Spleen (tissue), 11 donors: ENCODE data around the gene QRFP. TPM values are rescaled to one million over a fixed set of nuclear protein-coding genes. Genes with fewer than 3 reads are reported as not detected.
A peak's percentile ranks its signal among the peaks of the same experiment; 100 is the strongest.

Source experiments
- DNase-seq: peaks from one replicate; pipeline ENCODE4 v3.0.0-alpha.2; 2020
- H3K27ac ChIP-seq, 8 donors: fragments of 200-600 bp; sonication (generic) in 7 of 8; 1 replicate in 4 of 8; 2 replicates in 4 of 8; pipeline versions ENCODE4 v1.5.0 to v1.8.0; 2016 to 2021; ENCODE audit warnings: inconsistent platforms in 4 of 8, mild to moderate bottlenecking in 4 of 8, moderate library complexity in 1 of 8
- H3K27me3 ChIP-seq, 7 donors: fragments of 200-600 bp; sonication (generic) in 6 of 7; replicated peaks in 1 of 7; 1 replicate in 4 of 7; 2 replicates in 3 of 7; pipeline versions ENCODE4 v1.5.0 to v1.8.0; 2016 to 2021; ENCODE audit warnings: inconsistent platforms in 3 of 7, mild to moderate bottlenecking in 1 of 7
- H3K36me3 ChIP-seq, 6 donors: fragments of 200-600 bp; sonication (generic) in 5 of 6; 1 replicate in 4 of 6; 2 replicates in 2 of 6; pipeline versions ENCODE4 v1.5.0 to v1.8.0; 2016 to 2021; ENCODE audit warnings: inconsistent platforms in 2 of 6
- H3K4me1 ChIP-seq, 6 donors: fragments of 200-600 bp; sonication (generic) in 5 of 6; 1 replicate in 3 of 6; 2 replicates in 3 of 6; pipeline versions ENCODE4 v1.5.0 to v1.8.0; 2016 to 2021; ENCODE audit warnings: inconsistent platforms in 3 of 6
- H3K4me3 ChIP-seq, 8 donors: fragments of 200-600 bp; sonication (generic) in 7 of 8; 1 replicate in 4 of 8; 2 replicates in 4 of 8; pipeline versions ENCODE4 v1.5.0 to v1.8.0; 2016 to 2021; ENCODE audit warnings: inconsistent platforms in 4 of 8, mild to moderate bottlenecking in 4 of 8, moderate library complexity in 2 of 8
- H3K9me3 ChIP-seq, 8 donors: fragments of 200-600 bp; sonication (generic) in 7 of 8; 1 replicate in 4 of 8; 2 replicates in 4 of 8; pipeline versions ENCODE4 v1.5.0 to v1.8.0; 2016 to 2021; ENCODE audit warnings: inconsistent platforms in 4 of 8
- POLR2A ChIP-seq, 3 donors: fragments of 450-650 bp; IDR thresholded peaks; one replicate each; pipeline ENCODE4 v1.5.1; 2017; ENCODE audit warnings: antibody characterized with exemption in 3 of 3, mild to moderate bottlenecking in 1 of 3
- POLR2AphosphoS5 ChIP-seq, 3 donors: sonication (generic); formaldehyde crosslinking; IDR thresholded peaks; one replicate each; pipeline ENCODE4 v1.5.1; 2017; ENCODE audit warnings: antibody characterized with exemption in 3 of 3
- WGBS, 5 donors: extraction: QIAGEN DNeasy Blood & Tissue Kit in 3 of 5; methylation state at CpG; one replicate each; pipeline versions ENCODE4 v1.1.5 to v1.1.7; 2013 to 2018; 5-methylcytosine and 5-hydroxymethylcytosine counted together
- intact Hi-C: fragments of 100-400 bp; cut with DNase I; formaldehyde crosslinking; loops from one replicate; pipeline ENCODE4 v1.15.0; 2023; ENCODE audit warnings: low total_unique reads
- polyA plus RNA-seq, 3 donors: library from polyadenylated mRNA; stranded (reverse); fragments of 200-250 nt; gene quantifications; one replicate each; pipeline ENCODE4 v1.2.1, GENCODE V29; 2013
- total RNA-seq, 7 donors: library from RNA; depleted of rRNA in 3 of 7; stranded (reverse); fragments of >200 nt in 3 of 7; fragmentation: NEBNext Ultra II Directional in 4 of 7; extraction: Animal tissue kit (Norgen Biotek cat#: 25700) in 4 of 7; gene quantifications; one replicate each; pipeline versions ENCODE4 v1.1.0 to v1.2.1, GENCODE V29; 2016 to 2021
- TF ChIP-seq, protein P1 (sequence below), 11 experiments: fragments of 200-600 bp in 7 of 11; fragments of 450-650 bp in 4 of 11; sonication (generic) in 4 of 11; IDR thresholded peaks in 8 of 11; conservative IDR thresholded peaks in 3 of 11; 1 replicate in 7 of 11; 2 replicates in 4 of 11; pipeline versions ENCODE4 v1.4.0 to v1.8.0; 2016 to 2021; ENCODE audit warnings: antibody characterized with exemption in 11 of 11, inconsistent platforms in 4 of 11, mild to moderate bottlenecking in 1 of 11
- donor health status: healthy with polysubstance abuse.
- donor health status: DM: no; HTN: no; CAD: no; lungs with moderate emphysema.
- donor health status: DM: no; HTN: no; CAD: no.
- donor health status: Bipolar disorder and iron deficiency.
- donor health status: healthy.
- donor health status: DM: no; HTN: no; CAD: no.
- donor health status: DM: yes; HTN: yes; CAD: no.

Gene QRFP
- total and polyA plus RNA-seq, 10 donors: 0.13 to 0.16 TPM; not detected in 8

DNA sequence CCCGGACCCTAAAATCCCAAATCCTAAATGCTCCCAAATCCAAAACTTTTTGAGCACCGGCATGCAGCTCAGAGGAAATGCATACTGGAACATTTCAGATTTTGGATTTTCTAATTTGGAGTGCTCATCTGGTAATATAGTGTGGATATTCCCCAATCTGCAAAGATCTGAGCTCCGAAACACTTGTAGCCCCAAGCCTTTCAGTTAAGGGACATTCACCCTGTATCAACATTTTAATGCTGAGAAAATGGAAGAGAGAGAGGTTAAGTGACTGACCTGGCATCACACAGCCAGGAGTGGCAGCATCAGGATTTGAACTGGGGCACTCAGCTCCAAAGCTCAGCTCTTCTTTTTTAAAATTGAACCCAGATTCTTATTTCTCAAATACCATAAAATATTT is 30.7 kb downstream of the QRFP start:
- H3K9me3 ChIP-seq: no peaks in the 10 kb centered on the region
- H3K27me3 ChIP-seq: no peaks in the 10 kb centered on the region
- H3K4me1 ChIP-seq: peaks cover 0 to 40% (median 18%) of the 10 kb centered on the region in 6 donors
- peaks cover 0 to 64% (median 17%) of the 10 kb centered on the region in 6 donors for H3K36me3 ChIP-seq
- intact Hi-C loops: loop anchor here (5.0 kb wide), 2 partner anchors 164 to 176 kb away; no protein-coding TSS in a partner anchor
- H3K27ac ChIP-seq: no peak overlapping the region
- TF ChIP-seq POLR2AphosphoS5 (IDR thresholded peaks at IDR 0.05): no peak
- TF ChIP-seq, protein P1, sequence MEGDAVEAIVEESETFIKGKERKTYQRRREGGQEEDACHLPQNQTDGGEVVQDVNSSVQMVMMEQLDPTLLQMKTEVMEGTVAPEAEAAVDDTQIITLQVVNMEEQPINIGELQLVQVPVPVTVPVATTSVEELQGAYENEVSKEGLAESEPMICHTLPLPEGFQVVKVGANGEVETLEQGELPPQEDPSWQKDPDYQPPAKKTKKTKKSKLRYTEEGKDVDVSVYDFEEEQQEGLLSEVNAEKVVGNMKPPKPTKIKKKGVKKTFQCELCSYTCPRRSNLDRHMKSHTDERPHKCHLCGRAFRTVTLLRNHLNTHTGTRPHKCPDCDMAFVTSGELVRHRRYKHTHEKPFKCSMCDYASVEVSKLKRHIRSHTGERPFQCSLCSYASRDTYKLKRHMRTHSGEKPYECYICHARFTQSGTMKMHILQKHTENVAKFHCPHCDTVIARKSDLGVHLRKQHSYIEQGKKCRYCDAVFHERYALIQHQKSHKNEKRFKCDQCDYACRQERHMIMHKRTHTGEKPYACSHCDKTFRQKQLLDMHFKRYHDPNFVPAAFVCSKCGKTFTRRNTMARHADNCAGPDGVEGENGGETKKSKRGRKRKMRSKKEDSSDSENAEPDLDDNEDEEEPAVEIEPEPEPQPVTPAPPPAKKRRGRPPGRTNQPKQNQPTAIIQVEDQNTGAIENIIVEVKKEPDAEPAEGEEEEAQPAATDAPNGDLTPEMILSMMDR (IDR thresholded peaks at IDR 0.05 in 8 of 11, conservative IDR thresholded peaks at IDR 0.05 in 3 of 11): no peak
- no peak overlapping the region for H3K4me3 ChIP-seq
- no peak for DNase-seq
- WGBS, 5 donors: 95 to 100% (median 98%) methylated on average over 3 of the region's 3 CpGs

GRCh38 chr9:130864541-130864940 is 32.1 kb downstream of the QRFP start:
- no peaks in the 10 kb centered on the region for H3K27me3 ChIP-seq
- peaks cover 0 to 66% (median 13%) of the 10 kb centered on the region in 6 donors for H3K36me3 ChIP-seq
- intact Hi-C loops: loop anchor here (5.0 kb wide), 1 partner anchor 92 kb away; no protein-coding TSS in a partner anchor
- peaks cover 0 to 43% (median 12%) of the 10 kb centered on the region in 6 donors for H3K4me1 ChIP-seq
- H3K4me3 ChIP-seq: no peak overlapping the region
- DNase-seq: peak; percentile 10
- TF ChIP-seq POLR2AphosphoS5 (IDR thresholded peaks at IDR 0.05) (no peak), POLR2A (IDR thresholded peaks at IDR 0.05) (no peak)
- TF ChIP-seq, protein P1 (IDR thresholded peaks at IDR 0.05 in 8 of 11, conservative IDR thresholded peaks at IDR 0.05 in 3 of 11): no peak
- no peak overlapping the region for H3K27ac ChIP-seq
- 82 to 97% (median 92%) methylated on average over 6 of the region's 6 CpGs for WGBS, 5 donors
- H3K9me3 ChIP-seq: no peaks in the 10 kb centered on the region

- Histone ChIP-seq H3K27ac (no peak overlapping the region), H3K36me3 (peaks cover 0 to 73% (median 14%) of the 10 kb centered on the region in 6 donors), H3K9me3 (no peaks in the 10 kb centered on the region), H3K4me3 (no peak overlapping the region), H3K27me3 (no peaks in the 10 kb centered on the region), H3K4me1 (peaks cover 0 to 48% (median 13%) of the 10 kb centered on the region in 6 donors)
- 87 to 95% (median 92%) methylated on average over 23 of the region's 23 CpGs for WGBS, 5 donors
- intact Hi-C loops: loop anchor here (5.0 kb wide), 1 partner anchor 90 kb away; no protein-coding TSS in a partner anchor
- peak; percentile 69 for DNase-seq
- TF ChIP-seq POLR2A (IDR thresholded peaks at IDR 0.05) (no peak), POLR2AphosphoS5 (IDR thresholded peaks at IDR 0.05) (peak in 2 of 3 donors; percentile 18 to 29)
- TF ChIP-seq, protein P1 (IDR thresholded peaks at IDR 0.05 in 8 of 11, conservative IDR thresholded peaks at IDR 0.05 in 3 of 11): no peak
These were observed 33.9 kb downstream of the QRFP start for GRCh38 chr9:130862747-130863146.

- DNase-seq: peak; percentile 5
- 89 to 94% (median 91%) methylated on average over 8 of the region's 8 CpGs for WGBS, 5 donors
- peaks cover 0 to 73% (median 15%) of the 10 kb centered on the region in 6 donors for H3K36me3 ChIP-seq
- peaks cover 0 to 48% (median 14%) of the 10 kb centered on the region in 6 donors for H3K4me1 ChIP-seq
- H3K4me3 ChIP-seq: no peak overlapping the region
- no peak overlapping the region for H3K27ac ChIP-seq
- intact Hi-C loops: loop anchor here (5.0 kb wide), 1 partner anchor 90 kb away; no protein-coding TSS in a partner anchor
- TF ChIP-seq POLR2A (IDR thresholded peaks at IDR 0.05) (no peak), POLR2AphosphoS5 (IDR thresholded peaks at IDR 0.05) (no peak)
- TF ChIP-seq, protein P1 (IDR thresholded peaks at IDR 0.05 in 8 of 11, conservative IDR thresholded peaks at IDR 0.05 in 3 of 11): no peak
- H3K27me3 ChIP-seq: no peaks in the 10 kb centered on the region
- H3K9me3 ChIP-seq: no peaks in the 10 kb centered on the region
These were observed 34.4 kb downstream of the QRFP start for GRCh38 chr9:130862217-130862616.
